ENCODE data around the gene RGPD5.
"Not testable (repeated sequence)": the region's sequence is repeated elsewhere in the genome, so short reads cannot be mapped to it uniquely, and the experiment has no call there.

RGPD5 gene

DNA sequence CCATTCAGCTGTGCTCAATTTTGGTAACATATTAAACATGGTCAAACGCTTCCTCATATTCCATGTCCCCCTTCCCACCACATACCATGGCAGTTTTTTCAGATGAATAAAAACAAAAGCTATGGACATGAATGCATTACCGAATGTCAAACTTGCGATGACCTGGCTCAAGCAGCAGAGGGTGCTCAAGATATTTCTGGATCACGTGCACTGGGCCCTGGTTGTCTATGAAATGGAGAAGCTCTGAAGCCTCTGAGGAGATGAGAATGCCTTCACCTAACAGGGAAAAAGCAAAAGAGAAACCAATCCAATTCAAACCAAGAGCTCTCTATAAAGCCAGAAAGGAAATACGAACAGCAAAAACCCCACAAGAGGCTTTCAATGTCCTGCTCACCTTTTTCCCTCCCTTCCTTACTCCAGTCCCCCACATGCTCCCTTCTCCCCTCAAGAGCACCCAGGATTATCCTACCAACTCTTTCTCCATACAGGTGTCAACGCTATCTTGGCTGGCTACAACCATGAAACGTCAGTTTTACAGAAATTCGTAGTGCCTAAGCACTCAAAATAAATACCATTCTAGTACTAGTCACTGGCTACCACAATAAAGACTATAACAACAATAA is 77.1 kb downstream of the RGPD5 start:
- not testable (repeated sequence) for H3K27me3 ChIP-seq (ENCODE audit: insufficient read depth, low read length, poor library complexity, severe bottlenecking); H3K9me3 ChIP-seq (ENCODE audit: insufficient read depth, low read depth, low read length); H2AFZ ChIP-seq (ENCODE audit: low read length); H3K9me2 ChIP-seq (replicated peaks; ENCODE audit: low read depth, low read length); H3K79me2 ChIP-seq (ENCODE audit: insufficient read depth, low read length); H3K36me3 ChIP-seq (ENCODE audit: insufficient read depth, low read length); H3F3A ChIP-seq (ENCODE audit: low read depth); H3K9ac ChIP-seq (ENCODE audit: low read depth, low read length, poor library complexity, severe bottlenecking); H3K4me3 ChIP-seq (ENCODE audit: low read length, poor library complexity, severe bottlenecking); H3K4me2 ChIP-seq (ENCODE audit: low read depth, low read length, poor library complexity, severe bottlenecking); H3K4me1 ChIP-seq (ENCODE audit: insufficient read depth, low read length, poor library complexity, severe bottlenecking); H4K20me1 ChIP-seq (ENCODE audit: insufficient read depth, low read length, poor library complexity, severe bottlenecking)

DNA sequence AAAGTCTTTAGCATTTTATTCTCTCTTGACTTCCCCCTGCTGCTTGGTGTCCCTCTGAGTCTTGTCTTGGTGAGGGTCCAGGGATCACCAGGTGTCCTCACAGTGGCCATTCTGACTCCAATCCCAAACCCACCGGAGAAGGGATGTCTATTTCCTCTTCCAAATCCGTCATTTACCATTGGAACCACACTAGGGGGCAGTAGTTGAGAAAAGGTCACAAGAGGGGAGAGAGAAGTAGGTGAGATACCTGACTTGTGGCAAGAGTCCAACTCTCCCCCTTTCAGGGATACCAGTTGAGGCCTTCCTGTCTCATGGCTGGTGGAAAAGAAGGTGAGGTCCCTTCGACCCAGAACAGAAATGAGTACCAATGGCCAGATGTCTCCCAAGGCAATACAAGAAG is 82.5 kb downstream of the RGPD5 start:
- not testable (repeated sequence) for H3K79me2 ChIP-seq (ENCODE audit: insufficient read depth, low read length); H3K4me3 ChIP-seq (ENCODE audit: low read length, poor library complexity, severe bottlenecking); H4K20me1 ChIP-seq (ENCODE audit: insufficient read depth, low read length, poor library complexity, severe bottlenecking); H3K27me3 ChIP-seq (ENCODE audit: insufficient read depth, low read length, poor library complexity, severe bottlenecking); H3K9me3 ChIP-seq (ENCODE audit: insufficient read depth, low read depth, low read length); H3K4me2 ChIP-seq (ENCODE audit: low read depth, low read length, poor library complexity, severe bottlenecking); H3K4me1 ChIP-seq (ENCODE audit: insufficient read depth, low read length, poor library complexity, severe bottlenecking); H3K9me2 ChIP-seq (replicated peaks; ENCODE audit: low read depth, low read length); H3K36me3 ChIP-seq (ENCODE audit: insufficient read depth, low read length); H3K9ac ChIP-seq (ENCODE audit: low read depth, low read length, poor library complexity, severe bottlenecking); H3F3A ChIP-seq (ENCODE audit: low read depth); H2AFZ ChIP-seq (ENCODE audit: low read length)

DNA sequence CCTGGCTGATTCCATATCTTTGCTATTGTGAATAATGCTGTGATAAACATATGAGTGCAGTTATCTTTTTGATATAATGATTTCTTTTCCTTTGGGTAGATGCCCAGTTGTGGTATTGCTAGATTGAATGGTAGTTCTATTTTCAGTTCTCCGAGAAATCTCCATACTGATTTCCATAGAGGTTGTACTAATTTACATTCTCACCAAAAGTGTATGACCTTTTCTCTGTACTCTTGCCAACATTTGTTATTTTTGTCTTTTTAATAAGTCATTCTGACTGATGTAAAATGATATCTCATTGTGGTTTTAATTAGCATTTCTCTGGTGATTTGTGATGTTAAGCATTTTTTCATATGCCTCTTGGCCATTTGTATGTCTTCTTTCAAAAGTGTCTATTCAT is 88.0 kb downstream of the RGPD5 start:
- H3K9ac ChIP-seq (ENCODE audit: low read depth, low read length, poor library complexity, severe bottlenecking); H3K9me3 ChIP-seq (ENCODE audit: insufficient read depth, low read depth, low read length); H3K27me3 ChIP-seq (ENCODE audit: insufficient read depth, low read length, poor library complexity, severe bottlenecking); H3K36me3 ChIP-seq (ENCODE audit: insufficient read depth, low read length); H3F3A ChIP-seq (ENCODE audit: low read depth); H3K4me3 ChIP-seq (ENCODE audit: low read length, poor library complexity, severe bottlenecking); H3K4me2 ChIP-seq (ENCODE audit: low read depth, low read length, poor library complexity, severe bottlenecking); H2AFZ ChIP-seq (ENCODE audit: low read length); H3K4me1 ChIP-seq (ENCODE audit: insufficient read depth, low read length, poor library complexity, severe bottlenecking); H3K9me2 ChIP-seq (replicated peaks; ENCODE audit: low read depth, low read length); H4K20me1 ChIP-seq (ENCODE audit: insufficient read depth, low read length, poor library complexity, severe bottlenecking); H3K79me2 ChIP-seq (ENCODE audit: insufficient read depth, low read length): not testable (repeated sequence)

DNA sequence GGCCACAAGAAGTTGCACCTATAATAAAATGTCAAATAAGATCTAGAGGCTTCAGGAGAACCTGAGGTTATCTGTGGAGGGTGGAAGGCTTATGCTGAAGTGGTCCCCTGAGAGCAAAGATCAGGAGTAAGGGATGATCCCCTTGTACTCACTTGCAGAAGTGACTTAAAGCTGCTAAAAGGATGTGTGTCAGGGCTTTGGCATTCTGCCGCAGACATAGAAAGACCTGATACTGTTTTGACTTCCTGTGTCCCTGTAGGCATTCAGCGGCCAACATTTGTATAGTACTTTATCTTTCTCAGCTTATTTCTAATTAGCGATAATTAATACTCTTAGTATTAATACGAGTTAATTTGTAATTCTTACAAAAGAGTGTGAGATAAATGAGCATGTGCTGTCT is 94.3 kb downstream of the RGPD5 start:
- not testable (repeated sequence) for H3K4me1 ChIP-seq (ENCODE audit: insufficient read depth, low read length, poor library complexity, severe bottlenecking); H4K20me1 ChIP-seq (ENCODE audit: insufficient read depth, low read length, poor library complexity, severe bottlenecking); H3K9me3 ChIP-seq (ENCODE audit: insufficient read depth, low read depth, low read length); H2AFZ ChIP-seq (ENCODE audit: low read length); H3K4me3 ChIP-seq (ENCODE audit: low read length, poor library complexity, severe bottlenecking); H3K36me3 ChIP-seq (ENCODE audit: insufficient read depth, low read length); H3K4me2 ChIP-seq (ENCODE audit: low read depth, low read length, poor library complexity, severe bottlenecking); H3K79me2 ChIP-seq (ENCODE audit: insufficient read depth, low read length); H3K9me2 ChIP-seq (replicated peaks; ENCODE audit: low read depth, low read length); H3F3A ChIP-seq (ENCODE audit: low read depth); H3K27me3 ChIP-seq (ENCODE audit: insufficient read depth, low read length, poor library complexity, severe bottlenecking); H3K9ac ChIP-seq (ENCODE audit: low read depth, low read length, poor library complexity, severe bottlenecking)

DNA sequence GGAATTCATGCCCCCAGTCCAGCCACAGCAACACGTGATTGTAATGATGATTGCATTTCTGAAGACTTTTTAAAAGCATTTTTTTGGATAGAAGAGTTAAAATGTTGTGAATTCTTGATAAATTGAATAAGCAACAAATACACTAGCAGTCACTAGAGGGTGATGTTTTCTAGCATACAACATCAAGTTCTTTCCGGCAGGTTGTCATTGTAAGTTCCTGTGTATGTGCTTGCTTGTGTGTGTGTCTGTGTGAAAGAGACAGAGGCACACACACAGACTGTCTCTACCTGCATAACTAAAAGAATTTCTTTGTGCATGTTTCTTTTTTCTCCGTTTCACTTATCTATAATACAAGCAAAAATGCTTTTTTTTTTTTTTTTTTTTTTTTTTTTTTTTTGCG is 95.8 kb downstream of the RGPD5 start:
- not testable (repeated sequence) for H3F3A ChIP-seq (ENCODE audit: low read depth); H4K20me1 ChIP-seq (ENCODE audit: insufficient read depth, low read length, poor library complexity, severe bottlenecking); H3K79me2 ChIP-seq (ENCODE audit: insufficient read depth, low read length); H3K36me3 ChIP-seq (ENCODE audit: insufficient read depth, low read length); H3K4me2 ChIP-seq (ENCODE audit: low read depth, low read length, poor library complexity, severe bottlenecking); H3K9me3 ChIP-seq (ENCODE audit: insufficient read depth, low read depth, low read length); H3K4me1 ChIP-seq (ENCODE audit: insufficient read depth, low read length, poor library complexity, severe bottlenecking); H2AFZ ChIP-seq (ENCODE audit: low read length); H3K27me3 ChIP-seq (ENCODE audit: insufficient read depth, low read length, poor library complexity, severe bottlenecking); H3K9ac ChIP-seq (ENCODE audit: low read depth, low read length, poor library complexity, severe bottlenecking); H3K4me3 ChIP-seq (ENCODE audit: low read length, poor library complexity, severe bottlenecking); H3K9me2 ChIP-seq (replicated peaks; ENCODE audit: low read depth, low read length)

DNA sequence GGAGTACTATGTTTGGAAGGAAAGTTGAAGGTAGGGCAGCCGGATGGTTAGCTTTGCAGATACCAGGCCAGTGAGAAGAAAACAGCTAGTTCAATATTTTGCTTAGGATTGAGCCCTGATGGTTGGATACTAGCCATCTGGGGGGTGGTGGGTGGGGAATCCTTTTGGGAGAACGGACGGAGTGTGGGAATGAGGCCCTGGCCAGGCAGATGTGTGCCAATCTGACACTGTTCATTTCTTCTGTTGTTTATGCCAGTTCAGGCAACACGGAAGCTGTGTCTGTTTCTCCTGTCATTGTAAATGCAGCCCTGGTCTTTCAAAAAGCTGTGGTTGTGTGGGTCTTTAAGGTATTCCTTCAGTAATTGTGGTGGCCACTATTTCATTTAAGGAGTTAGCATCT is 96.9 kb downstream of the RGPD5 start:
- H3K36me3 ChIP-seq (ENCODE audit: insufficient read depth, low read length); H2AFZ ChIP-seq (ENCODE audit: low read length); H3K4me3 ChIP-seq (ENCODE audit: low read length, poor library complexity, severe bottlenecking): not testable (repeated sequence)

DNA sequence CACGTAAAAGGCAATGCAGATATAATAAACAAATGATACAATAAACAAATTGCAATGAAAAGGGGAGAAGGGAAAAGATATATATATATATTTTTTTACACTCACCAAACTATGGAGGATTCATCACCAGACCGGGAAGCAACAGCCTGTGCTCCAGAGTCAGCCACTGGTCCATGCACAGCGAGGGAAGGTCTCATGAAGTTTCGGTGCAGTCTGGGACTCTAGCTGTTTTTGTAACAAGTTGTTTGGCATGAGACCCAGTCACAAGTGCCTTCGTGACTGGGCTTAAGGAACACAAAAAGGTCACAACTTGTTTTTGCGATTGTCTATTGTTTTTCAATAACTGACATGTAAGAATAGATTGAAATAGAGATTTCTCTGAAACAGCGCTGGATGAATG is 99.6 kb downstream of the RGPD5 start:
- not testable (repeated sequence) for H3K4me2 ChIP-seq (ENCODE audit: low read depth, low read length, poor library complexity, severe bottlenecking); H3K9me2 ChIP-seq (replicated peaks; ENCODE audit: low read depth, low read length); H3K9ac ChIP-seq (ENCODE audit: low read depth, low read length, poor library complexity, severe bottlenecking); H3K4me3 ChIP-seq (ENCODE audit: low read length, poor library complexity, severe bottlenecking); H3F3A ChIP-seq (ENCODE audit: low read depth); H3K9me3 ChIP-seq (ENCODE audit: insufficient read depth, low read depth, low read length); H3K79me2 ChIP-seq (ENCODE audit: insufficient read depth, low read length); H3K4me1 ChIP-seq (ENCODE audit: insufficient read depth, low read length, poor library complexity, severe bottlenecking); H3K27me3 ChIP-seq (ENCODE audit: insufficient read depth, low read length, poor library complexity, severe bottlenecking); H4K20me1 ChIP-seq (ENCODE audit: insufficient read depth, low read length, poor library complexity, severe bottlenecking); H2AFZ ChIP-seq (ENCODE audit: low read length); H3K36me3 ChIP-seq (ENCODE audit: insufficient read depth, low read length)

More for the DNA sequence above, 96.9 kb downstream of the RGPD5 start:
- not testable (repeated sequence) for H3K79me2 ChIP-seq (ENCODE audit: insufficient read depth, low read length); H4K20me1 ChIP-seq (ENCODE audit: insufficient read depth, low read length, poor library complexity, severe bottlenecking); H3K9ac ChIP-seq (ENCODE audit: low read depth, low read length, poor library complexity, severe bottlenecking); H3K9me2 ChIP-seq (replicated peaks; ENCODE audit: low read depth, low read length); H3K27me3 ChIP-seq (ENCODE audit: insufficient read depth, low read length, poor library complexity, severe bottlenecking); H3K4me1 ChIP-seq (ENCODE audit: insufficient read depth, low read length, poor library complexity, severe bottlenecking); H3K9me3 ChIP-seq (ENCODE audit: insufficient read depth, low read depth, low read length); H3F3A ChIP-seq (ENCODE audit: low read depth); H3K4me2 ChIP-seq (ENCODE audit: low read depth, low read length, poor library complexity, severe bottlenecking)

DNA sequence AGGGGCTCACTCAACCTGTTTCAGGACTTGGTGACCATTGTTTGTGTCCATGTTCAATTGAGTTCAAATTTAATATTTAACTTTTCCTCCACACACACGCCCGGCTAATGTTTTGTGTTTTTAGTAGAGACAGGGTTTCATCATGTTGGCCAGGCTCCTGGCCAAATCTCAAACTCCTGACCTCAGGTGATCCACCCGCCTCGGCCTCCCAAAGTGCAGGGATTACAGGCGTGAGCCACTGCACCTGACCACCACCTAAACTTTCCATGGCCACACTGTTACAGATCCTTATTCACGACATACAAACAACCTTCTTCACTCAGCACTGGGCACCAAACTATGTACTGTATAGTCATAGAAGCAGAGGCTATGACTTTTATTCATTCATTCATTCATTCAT is 100.0 kb downstream of the RGPD5 start:
- not testable (repeated sequence) for H3K27me3 ChIP-seq (ENCODE audit: insufficient read depth, low read length, poor library complexity, severe bottlenecking); H2AFZ ChIP-seq (ENCODE audit: low read length); H3K4me2 ChIP-seq (ENCODE audit: low read depth, low read length, poor library complexity, severe bottlenecking); H3K4me3 ChIP-seq (ENCODE audit: low read length, poor library complexity, severe bottlenecking); H3K36me3 ChIP-seq (ENCODE audit: insufficient read depth, low read length); H3F3A ChIP-seq (ENCODE audit: low read depth); H3K79me2 ChIP-seq (ENCODE audit: insufficient read depth, low read length); H3K4me1 ChIP-seq (ENCODE audit: insufficient read depth, low read length, poor library complexity, severe bottlenecking); H3K9me3 ChIP-seq (ENCODE audit: insufficient read depth, low read depth, low read length); H4K20me1 ChIP-seq (ENCODE audit: insufficient read depth, low read length, poor library complexity, severe bottlenecking); H3K9ac ChIP-seq (ENCODE audit: low read depth, low read length, poor library complexity, severe bottlenecking); H3K9me2 ChIP-seq (replicated peaks; ENCODE audit: low read depth, low read length)

All from Loucy (cell line).